Upper lobe of left lung (tissue), 6 donors: ENCODE measurements around the gene CLMN. TPM values are rescaled to one million over a fixed set of nuclear protein-coding genes. Genes with fewer than 3 reads are reported as not detected.

Experiments used
- ATAC-seq, 2 donors: fragments of 200-7000 bp; cut with Tn5 transposase; one replicate each; pipeline ENCODE4 v1.9.1; 2022; ENCODE audit warnings: mild to moderate bottlenecking in 2 of 2, moderate library complexity in 2 of 2; ENCODE audit not compliant: low FRiP score in 2 of 2
- DNase-seq, 2 donors: peaks; one replicate each; pipeline ENCODE4 v3.0.0-alpha.2; 2019 to 2020
- H3K27ac ChIP-seq, 4 donors: fragments of 200-600 bp; sonication (generic); one replicate each; pipeline ENCODE4 v1.5.1; 2016 to 2019
- H3K27me3 ChIP-seq, 4 donors: fragments of 200-600 bp; sonication (generic); one replicate each; pipeline ENCODE4 v1.5.1; 2017 to 2019
- H3K36me3 ChIP-seq, 4 donors: fragments of 200-600 bp; sonication (generic); one replicate each; pipeline ENCODE4 v1.5.1; 2016 to 2019
- H3K4me1 ChIP-seq, 4 donors: fragments of 200-600 bp; sonication (generic); one replicate each; pipeline ENCODE4 v1.5.1; 2018 to 2019
- H3K4me3 ChIP-seq, 4 donors: fragments of 200-600 bp; sonication (generic); one replicate each; pipeline ENCODE4 v1.5.1; 2017 to 2019; ENCODE audit warnings: mild to moderate bottlenecking in 2 of 4, moderate library complexity in 1 of 4
- H3K9me3 ChIP-seq, 4 donors: fragments of 200-600 bp; sonication (generic); one replicate each; pipeline ENCODE4 v1.5.1; 2018 to 2019
- EP300 ChIP-seq, 4 donors: sonication (generic); formaldehyde crosslinking; IDR thresholded peaks; one replicate each; pipeline ENCODE4 v1.5.1; 2017; ENCODE audit warnings: antibody characterized with exemption in 4 of 4, control low read depth in 2 of 4
- POLR2A ChIP-seq, 4 donors: fragments of 450-650 bp; IDR thresholded peaks; one replicate each; pipeline ENCODE4 v1.5.1; 2016 to 2017; ENCODE audit warnings: antibody characterized with exemption in 4 of 4, mild to moderate bottlenecking in 2 of 4
- POLR2AphosphoS5 ChIP-seq, 2 donors: sonication (generic); formaldehyde crosslinking; IDR thresholded peaks; one replicate each; pipeline ENCODE4 v1.5.1; 2017; ENCODE audit warnings: antibody characterized with exemption in 2 of 2
- WGBS, 2 donors: methylation state at CpG; one replicate each; pipeline ENCODE4 v1.1.5; 2017 to 2018; 5-methylcytosine and 5-hydroxymethylcytosine counted together
- total RNA-seq, 6 donors: library from RNA; depleted of rRNA in 4 of 6; stranded (reverse); fragments of >200 nt in 4 of 6; gene quantifications; one replicate each; pipeline versions ENCODE4 v1.1.0 to v1.2.1, GENCODE V29; 2016 to 2021
- TF ChIP-seq, protein P1 (sequence below), 6 experiments: fragments of 450-650 bp in 4 of 6; fragments of 200-600 bp in 2 of 6; sonication (generic) in 2 of 6; IDR thresholded peaks; one replicate each; pipeline ENCODE4 v1.5.1; 2016 to 2019; ENCODE audit warnings: antibody characterized with exemption in 6 of 6
- donor health status: DM: no; HTN: no; CAD: no; lungs with moderate emphysema.
- donor health status: DM: no; HTN: yes; CAD: no; lungs with severe emphysema.

CLMN gene
- total RNA-seq, 6 donors from 2014 or later: 9.7 to 35.5 (median 18.8) TPM

DNA sequence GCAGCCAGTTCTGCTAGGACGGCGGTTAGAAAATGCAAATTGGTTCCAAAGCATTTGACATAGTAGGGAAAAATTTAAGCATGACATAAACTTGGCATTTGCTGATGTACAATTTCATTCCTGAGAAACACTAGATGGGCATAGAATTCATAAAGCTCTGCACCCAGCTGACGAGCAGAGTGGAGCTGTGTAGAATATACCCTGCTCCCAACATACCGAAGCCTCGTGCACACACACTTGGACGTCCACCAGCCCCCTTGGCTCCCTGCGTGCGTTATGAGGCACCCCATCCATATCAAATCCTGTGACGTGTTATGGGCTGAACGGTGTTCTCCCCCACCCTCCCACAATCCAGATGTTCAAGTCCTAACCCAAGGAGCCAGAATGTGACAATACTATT is 65.4 kb downstream of the CLMN start:
- no peak for TF ChIP-seq POLR2A (IDR thresholded peaks at IDR 0.05)
- TF ChIP-seq, protein P1, sequence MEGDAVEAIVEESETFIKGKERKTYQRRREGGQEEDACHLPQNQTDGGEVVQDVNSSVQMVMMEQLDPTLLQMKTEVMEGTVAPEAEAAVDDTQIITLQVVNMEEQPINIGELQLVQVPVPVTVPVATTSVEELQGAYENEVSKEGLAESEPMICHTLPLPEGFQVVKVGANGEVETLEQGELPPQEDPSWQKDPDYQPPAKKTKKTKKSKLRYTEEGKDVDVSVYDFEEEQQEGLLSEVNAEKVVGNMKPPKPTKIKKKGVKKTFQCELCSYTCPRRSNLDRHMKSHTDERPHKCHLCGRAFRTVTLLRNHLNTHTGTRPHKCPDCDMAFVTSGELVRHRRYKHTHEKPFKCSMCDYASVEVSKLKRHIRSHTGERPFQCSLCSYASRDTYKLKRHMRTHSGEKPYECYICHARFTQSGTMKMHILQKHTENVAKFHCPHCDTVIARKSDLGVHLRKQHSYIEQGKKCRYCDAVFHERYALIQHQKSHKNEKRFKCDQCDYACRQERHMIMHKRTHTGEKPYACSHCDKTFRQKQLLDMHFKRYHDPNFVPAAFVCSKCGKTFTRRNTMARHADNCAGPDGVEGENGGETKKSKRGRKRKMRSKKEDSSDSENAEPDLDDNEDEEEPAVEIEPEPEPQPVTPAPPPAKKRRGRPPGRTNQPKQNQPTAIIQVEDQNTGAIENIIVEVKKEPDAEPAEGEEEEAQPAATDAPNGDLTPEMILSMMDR (IDR thresholded peaks at IDR 0.05): no peak
- no peak for TF ChIP-seq EP300 (IDR thresholded peaks at IDR 0.05)
- TF ChIP-seq POLR2AphosphoS5 (IDR thresholded peaks at IDR 0.05): no peak
- H3K27ac ChIP-seq: no peak overlapping the region

DNA sequence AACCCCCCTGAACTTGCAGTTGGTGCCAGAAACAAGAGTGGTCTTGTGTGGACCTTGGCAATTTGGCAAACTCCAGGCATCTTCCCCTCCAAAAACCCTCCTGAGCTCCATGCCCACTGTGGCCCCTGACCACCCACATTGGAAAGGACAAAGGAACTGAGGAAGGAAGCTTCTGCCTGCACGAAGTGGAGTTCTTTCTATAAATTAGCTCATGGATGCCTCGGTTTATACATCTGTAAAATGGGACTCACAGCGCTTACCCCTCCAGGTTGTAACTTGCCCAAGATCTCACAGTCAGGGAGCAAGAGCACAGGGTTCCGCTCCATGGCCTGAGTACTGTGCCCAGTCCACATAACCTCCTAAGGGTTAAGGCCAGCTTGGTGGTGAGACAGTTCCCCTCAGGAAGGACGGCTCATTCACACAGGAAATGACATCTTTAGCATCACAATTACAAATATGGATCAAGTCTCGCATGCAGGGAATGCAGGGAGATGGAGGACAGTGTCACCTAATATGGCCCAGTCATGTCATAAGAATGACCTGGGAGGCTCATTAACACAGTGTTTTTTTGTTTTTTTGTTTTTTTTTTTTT is 66.6 kb downstream of the CLMN start:
- Histone ChIP-seq H3K36me3 (no peaks in the 10 kb centered on the region), H3K9me3 (no peaks in the 10 kb centered on the region), H3K4me3 (no peak overlapping the region), H3K4me1 (peaks cover 5 to 12% (median 6%) of the 10 kb centered on the region in 4 donors), H3K27ac (no peak overlapping the region), H3K27me3 (no peaks in the 10 kb centered on the region)
- no peak for ATAC-seq
- no peak for DNase-seq
- TF ChIP-seq POLR2A (IDR thresholded peaks at IDR 0.05): no peak
- no peak for TF ChIP-seq EP300 (IDR thresholded peaks at IDR 0.05)
- TF ChIP-seq POLR2AphosphoS5 (IDR thresholded peaks at IDR 0.05): no peak
- TF ChIP-seq, protein P1 (IDR thresholded peaks at IDR 0.05): no peak
- 73 to 80% methylated on average over 6 of the region's 6 CpGs for WGBS, 2 donors

More for the DNA sequence above, 65.4 kb downstream of the CLMN start:
- Histone ChIP-seq H3K4me3 (no peak overlapping the region), H3K4me1 (peaks cover 5 to 12% (median 6%) of the 10 kb centered on the region in 4 donors), H3K36me3 (no peaks in the 10 kb centered on the region), H3K9me3 (no peaks in the 10 kb centered on the region), H3K27me3 (no peaks in the 10 kb centered on the region)
- DNase-seq (no peak), ATAC-seq (peak in 1 of 2 donors; percentile 20)
- 80 to 84% methylated on average over 10 of the region's 10 CpGs for WGBS, 2 donors

DNA sequence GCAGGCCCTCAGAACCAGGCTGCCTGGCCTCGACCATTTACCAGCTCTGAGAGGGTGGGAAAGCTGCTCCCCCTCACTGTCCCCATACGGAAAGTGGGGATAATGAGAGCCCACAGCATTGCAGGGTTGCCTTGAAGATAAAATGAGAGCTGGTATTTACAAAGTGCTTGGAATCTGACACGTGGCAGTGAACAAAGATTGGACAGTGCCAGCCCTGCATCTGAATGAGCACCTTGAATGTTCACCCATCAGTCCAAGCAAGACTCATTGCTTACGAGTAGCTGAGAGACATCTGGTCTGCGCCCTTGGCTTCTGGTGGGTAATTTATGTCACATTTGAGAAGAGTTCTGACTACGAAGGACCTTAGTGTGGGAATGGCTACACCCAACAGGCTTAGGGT is 67.5 kb downstream of the CLMN start:
- Histone ChIP-seq H3K27ac (no peak overlapping the region), H3K36me3 (no peaks in the 10 kb centered on the region), H3K4me3 (no peak overlapping the region), H3K9me3 (no peaks in the 10 kb centered on the region), H3K27me3 (no peaks in the 10 kb centered on the region), H3K4me1 (peaks cover 5 to 12% (median 6%) of the 10 kb centered on the region in 4 donors)
- TF ChIP-seq, protein P1 (IDR thresholded peaks at IDR 0.05): no peak
- TF ChIP-seq POLR2AphosphoS5 (IDR thresholded peaks at IDR 0.05): no peak
- TF ChIP-seq EP300 (IDR thresholded peaks at IDR 0.05): no peak
- no peak for TF ChIP-seq POLR2A (IDR thresholded peaks at IDR 0.05)
- DNase-seq (no peak), ATAC-seq (no peak)
- WGBS, 2 donors: 87 to 91% methylated on average over 5 to 6 of the region's 6 CpGs

DNA sequence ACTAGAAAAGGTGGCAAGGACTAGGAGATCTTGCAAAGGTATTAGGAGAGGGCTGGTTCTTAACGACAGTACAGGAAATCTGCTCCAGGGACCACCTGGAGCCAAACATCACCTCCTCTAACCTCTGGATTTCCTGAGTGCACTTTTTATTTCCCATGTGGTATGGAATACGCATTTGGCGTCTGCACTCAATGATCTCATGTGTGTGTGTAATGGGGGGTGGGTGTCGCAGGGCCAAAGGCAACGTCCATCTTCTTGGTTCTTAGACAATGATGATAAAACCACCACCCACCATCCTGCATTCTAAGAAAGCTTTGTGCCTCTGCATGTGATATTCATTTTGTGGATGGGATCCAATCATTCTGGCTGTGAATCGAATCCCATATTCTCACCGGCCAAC is 68.8 kb downstream of the CLMN start:
- ATAC-seq: no peak
- H3K36me3 ChIP-seq: no peaks in the 10 kb centered on the region
- no peaks in the 10 kb centered on the region for H3K9me3 ChIP-seq
- no peak overlapping the region for H3K27ac ChIP-seq
- TF ChIP-seq POLR2AphosphoS5 (IDR thresholded peaks at IDR 0.05) (no peak), POLR2A (IDR thresholded peaks at IDR 0.05) (no peak), EP300 (IDR thresholded peaks at IDR 0.05) (no peak)
- TF ChIP-seq, protein P1 (IDR thresholded peaks at IDR 0.05): no peak
- no peaks in the 10 kb centered on the region for H3K27me3 ChIP-seq
- peaks cover 3 to 10% (median 6%) of the 10 kb centered on the region in 4 donors for H3K4me1 ChIP-seq
- WGBS, 2 donors: 83% methylated on average over 7 of the region's 7 CpGs
- DNase-seq: no peak
- H3K4me3 ChIP-seq: no peak overlapping the region
